Esophagus (tissue), 2 donors: ENCODE data around the gene GRAP2. TPM values are rescaled to one million over a fixed set of nuclear protein-coding genes. Genes with fewer than 3 reads are reported as not detected.

Source experiments
- H3K27ac ChIP-seq, 2 donors: one replicate each; pipeline ENCODE4 v1.5.1; 2013; ENCODE audit warnings: low read depth in 2 of 2, mild to moderate bottlenecking in 2 of 2, inconsistent platforms in 1 of 2, low read length in 1 of 2, moderate library complexity in 1 of 2
- H3K27me3 ChIP-seq, 2 donors: one replicate each; pipeline ENCODE4 v1.6.1; 2013; ENCODE audit warnings: low read length in 2 of 2, control low read depth in 1 of 2, mild to moderate bottlenecking in 1 of 2; ENCODE audit not compliant: insufficient read depth in 2 of 2, control insufficient read depth in 1 of 2
- H3K36me3 ChIP-seq, 2 donors: one replicate each; pipeline ENCODE4 v1.6.1; 2013; ENCODE audit warnings: low read length in 1 of 2; ENCODE audit not compliant: control insufficient read depth in 2 of 2, insufficient read depth in 2 of 2
- H3K4me1 ChIP-seq, 2 donors: one replicate each; pipeline ENCODE4 v1.6.1; 2013; ENCODE audit warnings: low read length in 1 of 2; ENCODE audit not compliant: control insufficient read depth in 2 of 2, insufficient read depth in 2 of 2
- H3K4me3 ChIP-seq, 2 donors: one replicate each; pipeline ENCODE4 v1.5.1; 2013; ENCODE audit warnings: low read length in 2 of 2, mild to moderate bottlenecking in 2 of 2, low read depth in 1 of 2, moderate library complexity in 1 of 2
- H3K9me3 ChIP-seq, 2 donors: one replicate each; pipeline ENCODE4 v1.6.1; 2013; ENCODE audit warnings: mild to moderate bottlenecking in 2 of 2, low read depth in 1 of 2, low read length in 1 of 2, moderate library complexity in 1 of 2; ENCODE audit not compliant: control insufficient read depth in 2 of 2, insufficient read depth in 1 of 2
- WGBS, 2 donors: extraction: QIAGEN DNeasy Blood & Tissue Kit; methylation state at CpG; one replicate each; pipeline ENCODE4 v1.1.7; 2013; 5-methylcytosine and 5-hydroxymethylcytosine counted together
- polyA plus RNA-seq, 2 donors: library from polyadenylated mRNA; stranded (reverse); fragments of 200-250 nt; gene quantifications; one replicate each; pipeline ENCODE4 v1.2.3, GENCODE V29; 2013
- donor health status: healthy with polysubstance abuse.
- donor health status: Bipolar disorder and iron deficiency.

GRAP2 gene
- polyA plus RNA-seq, 2 donors = 0.82 to 1.3 TPM

- H3K27me3 ChIP-seq = no peaks in the 10 kb centered on the region
- WGBS, 2 donors = 59% methylated on average over 2 of the region's 2 CpGs
- no peaks in the 10 kb centered on the region for H3K36me3 ChIP-seq
Observed at GRCh38 chr22:39931251-39931650, 30.4 kb downstream of the GRAP2 start.

GRCh38 chr22:39932166-39932565 is 31.3 kb downstream of the GRAP2 start:
- Histone ChIP-seq H3K4me3 (no peak overlapping the region), H3K27ac (no peak overlapping the region), H3K9me3 (no peaks in the 10 kb centered on the region), H3K36me3 (no peaks in the 10 kb centered on the region), H3K27me3 (no peaks in the 10 kb centered on the region), H3K4me1 (peaks cover 0 to 2% of the 10 kb centered on the region in 2 donors)
- WGBS, 2 donors = 46 to 68% methylated on average over 2 of the region's 2 CpGs

More at GRCh38 chr22:39931251-39931650, 30.4 kb downstream of the GRAP2 start:
- H3K4me3 ChIP-seq = no peak overlapping the region
- H3K9me3 ChIP-seq = no peaks in the 10 kb centered on the region
- peaks cover 0 to 2% of the 10 kb centered on the region in 2 donors for H3K4me1 ChIP-seq
- H3K27ac ChIP-seq = no peak overlapping the region

DNA sequence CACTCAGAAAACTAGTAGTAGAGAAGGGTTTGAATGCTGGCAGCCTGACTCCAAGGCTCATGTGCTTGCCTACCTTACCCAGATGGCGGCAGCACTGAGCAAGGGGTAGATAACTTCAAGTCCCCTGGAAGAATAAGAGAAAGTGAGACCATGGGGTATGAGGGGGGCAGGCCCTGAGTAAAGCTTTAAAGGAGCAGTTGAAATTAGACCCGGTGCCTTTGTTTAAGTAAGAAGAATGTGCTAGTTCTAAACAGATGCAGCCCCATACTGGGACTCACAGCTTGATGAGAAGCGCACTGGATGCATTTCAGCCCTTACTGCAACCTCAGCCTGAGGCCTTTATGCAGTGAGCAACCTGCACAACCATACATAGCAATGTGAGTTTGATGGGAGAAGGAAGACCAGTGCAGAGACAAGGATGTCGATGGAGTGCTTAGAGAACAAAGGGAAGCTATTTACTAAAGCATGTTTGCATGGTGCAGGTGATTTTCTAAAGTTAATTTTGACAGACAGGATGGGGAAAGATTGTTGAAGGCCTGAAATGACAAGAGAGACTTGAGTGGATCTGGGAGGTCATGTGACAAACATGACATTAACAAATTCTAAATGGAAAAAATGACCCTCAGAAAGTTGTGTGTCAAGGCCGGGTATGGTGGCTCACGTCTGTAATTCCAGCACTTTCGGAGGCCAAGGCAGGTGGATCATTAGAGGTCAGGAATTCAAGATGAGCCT is 32.2 kb downstream of the GRAP2 start:
- Histone ChIP-seq H3K27me3 (no peaks in the 10 kb centered on the region), H3K36me3 (no peaks in the 10 kb centered on the region), H3K4me1 (no peaks in the 10 kb centered on the region), H3K4me3 (no peak overlapping the region), H3K9me3 (no peaks in the 10 kb centered on the region), H3K27ac (no peak overlapping the region)
- 72 to 79% methylated on average over 7 of the region's 7 CpGs for WGBS, 2 donors

DNA sequence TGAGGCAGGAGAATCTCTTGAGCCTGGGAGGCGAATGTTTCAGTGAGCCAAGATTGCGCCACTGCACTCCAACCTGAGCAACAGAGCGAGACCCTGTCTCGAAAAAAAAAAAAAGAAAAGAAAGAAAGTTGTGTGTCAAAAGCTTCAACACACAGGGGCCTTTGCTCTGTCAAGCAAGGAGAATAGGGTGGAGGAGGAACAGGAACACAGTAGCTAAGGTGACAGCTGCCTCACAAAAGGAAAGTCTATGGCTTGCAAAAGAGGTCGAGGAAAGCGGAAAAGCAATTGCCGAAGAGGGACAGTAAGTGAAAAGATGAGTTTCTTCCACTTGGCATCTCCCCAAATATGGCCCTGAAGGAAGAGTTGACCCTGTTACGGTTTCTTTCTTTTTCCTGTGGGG is 32.9 kb downstream of the GRAP2 start:
- H3K27me3 ChIP-seq = no peaks in the 10 kb centered on the region
- no peak overlapping the region for H3K27ac ChIP-seq
- no peaks in the 10 kb centered on the region for H3K4me1 ChIP-seq
- no peaks in the 10 kb centered on the region for H3K9me3 ChIP-seq
- H3K36me3 ChIP-seq = no peaks in the 10 kb centered on the region
- WGBS, 2 donors = 76 to 86% methylated on average over 8 of the region's 8 CpGs
- H3K4me3 ChIP-seq = no peak overlapping the region

- no peak overlapping the region for H3K4me3 ChIP-seq
- no peaks in the 10 kb centered on the region for H3K9me3 ChIP-seq
- 57 to 62% methylated on average over 4 of the region's 4 CpGs for WGBS, 2 donors
- H3K27me3 ChIP-seq = no peaks in the 10 kb centered on the region
- no peaks in the 10 kb centered on the region for H3K4me1 ChIP-seq
- no peaks in the 10 kb centered on the region for H3K36me3 ChIP-seq
- no peak overlapping the region for H3K27ac ChIP-seq
Observed at GRCh38 chr22:39935116-39935515, 34.2 kb downstream of the GRAP2 start.

DNA sequence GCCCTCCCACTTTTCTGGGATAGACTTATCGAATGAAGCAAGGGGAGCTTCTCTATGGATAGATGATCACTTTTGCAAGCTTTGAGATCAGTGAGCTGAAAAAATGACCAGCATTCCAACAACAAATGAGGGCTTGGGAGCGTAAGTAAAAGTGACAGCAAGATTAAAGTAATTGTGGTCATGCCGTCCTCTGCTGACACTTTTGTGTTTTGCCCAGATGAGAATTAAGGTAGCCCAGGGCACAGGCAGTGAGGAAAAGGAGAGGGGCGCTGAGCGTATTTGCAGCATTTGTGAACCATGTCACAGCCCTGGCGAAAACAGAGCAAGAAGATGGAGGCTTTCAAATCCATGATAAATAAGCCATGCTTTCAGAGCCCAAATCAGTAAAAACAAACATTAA is 34.7 kb downstream of the GRAP2 start:
- Histone ChIP-seq H3K27me3 (no peaks in the 10 kb centered on the region), H3K36me3 (no peaks in the 10 kb centered on the region), H3K4me3 (no peak overlapping the region), H3K9me3 (no peaks in the 10 kb centered on the region), H3K27ac (no peak overlapping the region), H3K4me1 (no peaks in the 10 kb centered on the region)
- 65 to 67% methylated on average over 6 of the region's 6 CpGs for WGBS, 2 donors

DNA sequence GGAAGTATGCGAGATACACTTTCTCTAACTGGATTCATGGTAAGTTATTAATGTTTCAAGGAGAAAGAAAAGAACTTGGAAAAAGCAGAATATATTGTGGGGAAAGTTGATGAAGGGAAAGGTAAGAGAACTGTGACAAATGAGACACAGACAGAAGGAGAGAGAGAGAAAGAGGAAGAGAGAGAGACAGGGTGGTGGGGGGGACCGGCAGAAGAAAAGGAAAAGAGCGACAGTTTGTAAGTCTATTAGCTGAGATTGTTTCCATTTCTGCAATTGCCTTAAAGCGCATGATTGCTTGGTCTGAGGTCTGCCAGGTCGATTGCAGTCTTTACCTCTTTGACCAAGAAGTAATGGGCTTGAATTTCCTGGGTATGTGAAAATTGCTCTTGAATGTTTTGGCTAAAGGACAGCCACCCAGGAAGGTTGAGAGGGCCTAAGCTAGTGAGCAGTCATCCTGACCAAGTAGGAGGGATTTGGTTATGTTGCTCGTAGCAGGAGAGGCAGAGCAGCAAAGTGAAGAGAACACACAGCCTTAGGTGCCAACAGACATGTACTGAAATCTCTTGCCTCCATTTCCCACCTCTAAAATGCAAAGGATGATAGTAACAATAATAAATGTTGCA is 35.8 kb downstream of the GRAP2 start:
- Histone ChIP-seq H3K9me3 (no peaks in the 10 kb centered on the region), H3K27me3 (no peaks in the 10 kb centered on the region), H3K36me3 (no peaks in the 10 kb centered on the region), H3K4me3 (no peak overlapping the region), H3K27ac (no peak overlapping the region), H3K4me1 (no peaks in the 10 kb centered on the region)
- 73% methylated on average over 6 of the region's 6 CpGs for WGBS, 2 donors

GRCh38 chr22:39937906-39938305 is 37.0 kb downstream of the GRAP2 start:
- no peaks in the 10 kb centered on the region for H3K4me1 ChIP-seq
- H3K36me3 ChIP-seq = no peaks in the 10 kb centered on the region
- 62 to 82% methylated on average over 3 of the region's 3 CpGs for WGBS, 2 donors
- H3K27ac ChIP-seq = no peak overlapping the region
- no peaks in the 10 kb centered on the region for H3K27me3 ChIP-seq
- H3K9me3 ChIP-seq = no peaks in the 10 kb centered on the region
- H3K4me3 ChIP-seq = no peak overlapping the region

GRCh38 chr22:39938509-39939111 is 37.7 kb downstream of the GRAP2 start:
- Histone ChIP-seq H3K9me3 (no peaks in the 10 kb centered on the region), H3K4me3 (no peak overlapping the region), H3K4me1 (no peaks in the 10 kb centered on the region), H3K36me3 (no peaks in the 10 kb centered on the region), H3K27ac (no peak overlapping the region), H3K27me3 (no peaks in the 10 kb centered on the region)
- 76 to 77% methylated on average over 14 of the region's 14 CpGs for WGBS, 2 donors
